Peyer's patch (tissue), 4 donors: ENCODE results near the gene PPM1L. TPM values are rescaled to one million over a fixed set of nuclear protein-coding genes. Genes with fewer than 3 reads are reported as not detected.

Experiments used
- DNase-seq, 3 donors: peaks; one replicate each; pipeline ENCODE4 v3.0.0-alpha.2; 2017 to 2019
- H3K27ac ChIP-seq, 4 donors: fragments of 200-600 bp; sonication (generic); one replicate each; pipeline ENCODE4 v1.5.1; 2016 to 2019
- H3K27me3 ChIP-seq, 2 donors: fragments of 200-600 bp; sonication (generic); one replicate each; pipeline ENCODE4 v1.5.1; 2019
- H3K36me3 ChIP-seq, 3 donors: fragments of 200-600 bp; sonication (generic); one replicate each; pipeline ENCODE4 v1.5.1; 2016 to 2019
- H3K4me1 ChIP-seq, 4 donors: fragments of 200-600 bp; sonication (generic); one replicate each; pipeline ENCODE4 v1.5.1; 2016 to 2019
- H3K4me3 ChIP-seq, 4 donors: fragments of 200-600 bp; sonication (generic); 1 replicate in 3 of 4; 2 replicates in 1 of 4; pipeline ENCODE4 v1.5.1; 2016 to 2019; ENCODE audit warnings: mild to moderate bottlenecking in 1 of 4
- H3K9me3 ChIP-seq, 4 donors: fragments of 200-600 bp; sonication (generic); one replicate each; pipeline ENCODE4 v1.5.1; 2016 to 2019; ENCODE audit warnings: mild to moderate bottlenecking in 1 of 4
- POLR2A ChIP-seq, 2 donors: fragments of 450-650 bp; IDR thresholded peaks; one replicate each; pipeline ENCODE4 v1.5.1; 2017; ENCODE audit warnings: antibody characterized with exemption in 2 of 2, mild to moderate bottlenecking in 2 of 2, moderate library complexity in 2 of 2
- total RNA-seq, 4 donors: library from RNA; depleted of rRNA; stranded (reverse); fragments of >200 nt; gene quantifications; one replicate each; pipeline ENCODE4 v1.1.0, GENCODE V29; 2016
- TF ChIP-seq, protein P1 (sequence below), 6 experiments: fragments of 450-650 bp in 4 of 6; fragments of 200-600 bp in 2 of 6; sonication (generic) in 1 of 6; IDR thresholded peaks; one replicate each; pipeline ENCODE4 v1.5.1; 2017 to 2019; ENCODE audit warnings: antibody characterized with exemption in 6 of 6, mild to moderate bottlenecking in 3 of 6, moderate library complexity in 1 of 6

PPM1L gene
- total RNA-seq, 4 donors from 2014 or later: 8.4 to 17.8 (median 12.7) TPM

GRCh38 chr3:160852856-160853255, 96.8 kb downstream of the PPM1L start:
- Histone ChIP-seq H3K36me3 (no peaks in the 10 kb centered on the region), H3K27ac (no peak overlapping the region), H3K9me3 (no peaks in the 10 kb centered on the region), H3K4me3 (no peak overlapping the region), H3K4me1 (no peaks in the 10 kb centered on the region), H3K27me3 (no peaks in the 10 kb centered on the region)
- TF ChIP-seq, protein P1, sequence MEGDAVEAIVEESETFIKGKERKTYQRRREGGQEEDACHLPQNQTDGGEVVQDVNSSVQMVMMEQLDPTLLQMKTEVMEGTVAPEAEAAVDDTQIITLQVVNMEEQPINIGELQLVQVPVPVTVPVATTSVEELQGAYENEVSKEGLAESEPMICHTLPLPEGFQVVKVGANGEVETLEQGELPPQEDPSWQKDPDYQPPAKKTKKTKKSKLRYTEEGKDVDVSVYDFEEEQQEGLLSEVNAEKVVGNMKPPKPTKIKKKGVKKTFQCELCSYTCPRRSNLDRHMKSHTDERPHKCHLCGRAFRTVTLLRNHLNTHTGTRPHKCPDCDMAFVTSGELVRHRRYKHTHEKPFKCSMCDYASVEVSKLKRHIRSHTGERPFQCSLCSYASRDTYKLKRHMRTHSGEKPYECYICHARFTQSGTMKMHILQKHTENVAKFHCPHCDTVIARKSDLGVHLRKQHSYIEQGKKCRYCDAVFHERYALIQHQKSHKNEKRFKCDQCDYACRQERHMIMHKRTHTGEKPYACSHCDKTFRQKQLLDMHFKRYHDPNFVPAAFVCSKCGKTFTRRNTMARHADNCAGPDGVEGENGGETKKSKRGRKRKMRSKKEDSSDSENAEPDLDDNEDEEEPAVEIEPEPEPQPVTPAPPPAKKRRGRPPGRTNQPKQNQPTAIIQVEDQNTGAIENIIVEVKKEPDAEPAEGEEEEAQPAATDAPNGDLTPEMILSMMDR (IDR thresholded peaks at IDR 0.05): no peak
- TF ChIP-seq POLR2A (IDR thresholded peaks at IDR 0.05): no peak
- no peak for DNase-seq

GRCh38 chr3:160856450-160856849, 100.4 kb downstream of the PPM1L start:
- H3K9me3 ChIP-seq: no peaks in the 10 kb centered on the region
- no peaks in the 10 kb centered on the region for H3K36me3 ChIP-seq
- H3K4me3 ChIP-seq: no peak overlapping the region
- no peaks in the 10 kb centered on the region for H3K4me1 ChIP-seq
- no peak for DNase-seq
- no peaks in the 10 kb centered on the region for H3K27me3 ChIP-seq
- H3K27ac ChIP-seq: no peak overlapping the region
- no peak for TF ChIP-seq POLR2A (IDR thresholded peaks at IDR 0.05)

- TF ChIP-seq POLR2A (IDR thresholded peaks at IDR 0.05): no peak
- TF ChIP-seq, protein P1 (IDR thresholded peaks at IDR 0.05): no peak
- Histone ChIP-seq H3K4me3 (no peak overlapping the region), H3K9me3 (no peaks in the 10 kb centered on the region), H3K27ac (no peak overlapping the region), H3K36me3 (no peaks in the 10 kb centered on the region), H3K27me3 (no peaks in the 10 kb centered on the region), H3K4me1 (no peaks in the 10 kb centered on the region)
- no peak for DNase-seq
These were observed 101.6 kb downstream of the PPM1L start for GRCh38 chr3:160857476-160858119.

- no peaks in the 10 kb centered on the region for H3K9me3 ChIP-seq
- TF ChIP-seq, protein P1 (IDR thresholded peaks at IDR 0.05): no peak
- TF ChIP-seq POLR2A (IDR thresholded peaks at IDR 0.05): no peak
- no peak for DNase-seq
These were observed 104.3 kb downstream of the PPM1L start for GRCh38 chr3:160860346-160860745.

DNA sequence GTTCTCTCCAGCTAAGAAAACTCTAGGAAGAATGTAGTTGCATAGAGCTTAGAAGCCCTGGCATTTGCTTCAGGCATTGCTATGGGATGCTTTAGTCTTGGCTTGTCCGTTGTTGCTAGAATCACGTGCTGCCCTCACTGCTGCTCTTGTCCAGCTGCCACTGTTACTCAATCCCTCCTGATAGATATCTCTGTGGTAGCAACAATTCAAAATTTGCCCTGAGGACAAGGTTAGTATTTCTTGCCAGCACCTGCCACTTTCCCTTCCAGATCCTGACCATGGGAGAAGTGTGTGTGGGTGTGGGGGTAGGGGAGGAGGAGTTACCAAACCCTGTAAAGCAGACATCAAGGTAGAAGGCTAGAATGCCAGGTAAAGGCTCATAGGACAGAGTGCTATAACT, 113.8 kb downstream of the PPM1L start:
- Histone ChIP-seq H3K4me3 (no peak overlapping the region), H3K4me1 (no peaks in the 10 kb centered on the region), H3K9me3 (no peaks in the 10 kb centered on the region), H3K27ac (no peak overlapping the region), H3K27me3 (no peaks in the 10 kb centered on the region), H3K36me3 (no peaks in the 10 kb centered on the region)
- no peak for DNase-seq
- TF ChIP-seq, protein P1 (IDR thresholded peaks at IDR 0.05): no peak
- TF ChIP-seq POLR2A (IDR thresholded peaks at IDR 0.05): no peak

More at GRCh38 chr3:160860346-160860745, 104.3 kb downstream of the PPM1L start:
- H3K4me1 ChIP-seq: no peaks in the 10 kb centered on the region
- no peak overlapping the region for H3K27ac ChIP-seq
- no peaks in the 10 kb centered on the region for H3K27me3 ChIP-seq
- no peak overlapping the region for H3K4me3 ChIP-seq
- no peaks in the 10 kb centered on the region for H3K36me3 ChIP-seq

DNA sequence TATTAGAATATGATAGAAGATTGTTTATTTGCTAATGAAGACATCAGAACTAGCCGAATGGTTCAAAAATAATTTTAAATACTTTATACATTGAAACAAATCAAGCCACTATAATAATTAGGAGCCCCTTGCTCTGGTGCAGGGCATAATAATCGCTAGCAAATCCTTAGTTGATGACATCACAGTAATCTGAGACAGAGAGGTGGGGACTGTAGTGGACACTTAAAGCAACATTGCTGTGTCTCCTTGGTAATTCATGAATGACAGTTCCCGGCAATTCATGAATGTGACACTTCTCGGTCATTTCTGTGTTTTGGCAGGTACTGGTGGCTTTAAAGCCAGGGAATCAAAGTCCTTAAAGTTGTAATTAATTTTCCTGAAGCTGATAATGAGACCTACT, 114.3 kb downstream of the PPM1L start:
- Histone ChIP-seq H3K27me3 (no peaks in the 10 kb centered on the region), H3K9me3 (no peaks in the 10 kb centered on the region), H3K4me3 (no peak overlapping the region), H3K27ac (no peak overlapping the region), H3K36me3 (no peaks in the 10 kb centered on the region), H3K4me1 (no peaks in the 10 kb centered on the region)
- no peak for DNase-seq
- TF ChIP-seq, protein P1 (IDR thresholded peaks at IDR 0.05): no peak
- no peak for TF ChIP-seq POLR2A (IDR thresholded peaks at IDR 0.05)
